ENCODE results near the gene FCHSD2.

The FCHSD2 gene

DNA sequence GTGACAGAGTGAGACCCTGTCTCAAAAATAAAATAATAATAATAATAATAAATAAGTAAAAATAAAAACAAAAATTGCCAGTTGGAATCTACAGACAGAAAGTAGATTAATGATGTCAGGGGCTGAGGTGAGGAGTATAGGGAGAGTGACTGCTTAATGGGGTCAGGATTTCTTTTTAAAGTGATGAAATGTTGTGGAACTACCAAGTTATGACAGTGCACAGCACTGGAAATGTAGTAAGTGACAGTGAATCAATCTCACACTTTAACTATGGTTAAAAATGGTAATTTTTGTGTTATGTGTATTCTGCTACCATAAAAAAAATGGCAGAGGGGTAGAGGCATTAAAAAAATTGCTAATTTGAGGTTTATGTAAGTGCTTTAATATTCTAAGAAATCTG lies 240.7 kb downstream of the FCHSD2 start:
- no peaks in the 10 kb centered on the region for H3K4me1 ChIP-seq (ENCODE audit: control insufficient read depth, insufficient read depth, low read length, poor library complexity, severe bottlenecking)
- no peaks in the 10 kb centered on the region for H3K9me3 ChIP-seq (ENCODE audit: control insufficient read depth, low read length)
- DNase-seq: no peak
- H3K27me3 ChIP-seq (replicated peaks; ENCODE audit: control insufficient read depth, insufficient read depth, low read length, poor library complexity, severe bottlenecking): no peaks in the 10 kb centered on the region
- no peak overlapping the region for H3K4me3 ChIP-seq (ENCODE audit: insufficient read depth, low read depth, low read length, poor library complexity, severe bottlenecking)
- no peaks in the 10 kb centered on the region for H3K36me3 ChIP-seq (ENCODE audit: control insufficient read depth, insufficient read depth, low read length)
- H3K27ac ChIP-seq (ENCODE audit: insufficient read depth, low read length, poor library complexity, severe bottlenecking): no peak overlapping the region

DNA sequence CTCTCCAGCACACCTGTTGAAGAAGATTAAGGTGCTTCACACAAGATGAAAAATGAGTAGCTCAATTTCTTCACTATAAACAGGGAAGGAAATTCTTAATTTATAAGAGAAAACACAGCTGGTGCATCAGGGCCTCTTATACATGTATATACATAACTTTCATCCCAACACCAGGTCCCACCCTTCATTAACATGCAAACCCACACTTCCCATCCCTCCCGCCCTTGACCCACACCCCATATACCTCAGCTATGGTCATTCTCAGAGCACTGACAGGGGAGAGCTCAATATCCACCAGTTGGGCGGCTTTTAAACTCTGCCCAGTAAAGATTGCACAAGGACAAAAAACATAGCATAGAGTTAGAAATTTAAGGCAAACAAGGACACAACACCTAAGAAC lies 242.1 kb downstream of the FCHSD2 start:
- Histone ChIP-seq H3K27me3 (replicated peaks; ENCODE audit: control insufficient read depth, insufficient read depth, low read length, poor library complexity, severe bottlenecking) (no peaks in the 10 kb centered on the region), H3K4me1 (ENCODE audit: control insufficient read depth, insufficient read depth, low read length, poor library complexity, severe bottlenecking) (no peaks in the 10 kb centered on the region), H3K4me3 (ENCODE audit: insufficient read depth, low read depth, low read length, poor library complexity, severe bottlenecking) (no peak overlapping the region), H3K9me3 (ENCODE audit: control insufficient read depth, low read length) (no peaks in the 10 kb centered on the region), H3K36me3 (ENCODE audit: control insufficient read depth, insufficient read depth, low read length) (no peaks in the 10 kb centered on the region), H3K27ac (ENCODE audit: insufficient read depth, low read length, poor library complexity, severe bottlenecking) (no peak overlapping the region)
- DNase-seq: no peak

GRCh38 chr11:72899238-72899637 lies 242.9 kb downstream of the FCHSD2 start:
- Histone ChIP-seq H3K4me3 (ENCODE audit: insufficient read depth, low read depth, low read length, poor library complexity, severe bottlenecking) (no peak overlapping the region), H3K4me1 (ENCODE audit: control insufficient read depth, insufficient read depth, low read length, poor library complexity, severe bottlenecking) (no peaks in the 10 kb centered on the region), H3K27ac (ENCODE audit: insufficient read depth, low read length, poor library complexity, severe bottlenecking) (no peak overlapping the region), H3K27me3 (replicated peaks; ENCODE audit: control insufficient read depth, insufficient read depth, low read length, poor library complexity, severe bottlenecking) (no peaks in the 10 kb centered on the region), H3K9me3 (ENCODE audit: control insufficient read depth, low read length) (no peaks in the 10 kb centered on the region), H3K36me3 (ENCODE audit: control insufficient read depth, insufficient read depth, low read length) (no peaks in the 10 kb centered on the region)
- DNase-seq: no peak

DNA sequence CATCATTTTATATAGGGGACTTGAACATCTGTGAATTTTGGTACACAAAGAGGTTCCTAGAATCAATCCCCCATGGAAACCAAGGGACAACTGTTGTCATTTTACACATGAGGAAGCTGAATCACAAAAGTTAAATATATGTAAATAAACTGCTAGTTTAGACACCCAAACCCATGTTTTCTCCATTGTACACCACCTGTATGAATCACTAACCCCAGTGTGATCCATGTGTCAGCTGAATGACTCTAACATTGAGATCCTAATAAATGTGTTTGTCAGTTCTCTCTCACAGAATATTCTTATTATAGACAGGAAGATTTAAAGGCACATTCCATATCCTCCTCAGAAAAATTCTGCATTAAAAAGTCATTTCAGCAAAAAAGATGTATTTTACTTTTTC lies 244.6 kb downstream of the FCHSD2 start:
- H3K27ac ChIP-seq (ENCODE audit: insufficient read depth, low read length, poor library complexity, severe bottlenecking): no peak overlapping the region
- no peak for DNase-seq
- H3K4me3 ChIP-seq (ENCODE audit: insufficient read depth, low read depth, low read length, poor library complexity, severe bottlenecking): no peak overlapping the region
- H3K36me3 ChIP-seq (ENCODE audit: control insufficient read depth, insufficient read depth, low read length): no peaks in the 10 kb centered on the region
- H3K9me3 ChIP-seq (ENCODE audit: control insufficient read depth, low read length): no peaks in the 10 kb centered on the region
- H3K27me3 ChIP-seq (replicated peaks; ENCODE audit: control insufficient read depth, insufficient read depth, low read length, poor library complexity, severe bottlenecking): no peaks in the 10 kb centered on the region
- no peaks in the 10 kb centered on the region for H3K4me1 ChIP-seq (ENCODE audit: control insufficient read depth, insufficient read depth, low read length, poor library complexity, severe bottlenecking)

GRCh38 chr11:72896431-72896830 lies 245.7 kb downstream of the FCHSD2 start:
- Histone ChIP-seq H3K9me3 (ENCODE audit: control insufficient read depth, low read length) (no peaks in the 10 kb centered on the region), H3K27ac (ENCODE audit: insufficient read depth, low read length, poor library complexity, severe bottlenecking) (no peak overlapping the region), H3K4me1 (ENCODE audit: control insufficient read depth, insufficient read depth, low read length, poor library complexity, severe bottlenecking) (no peaks in the 10 kb centered on the region), H3K27me3 (replicated peaks; ENCODE audit: control insufficient read depth, insufficient read depth, low read length, poor library complexity, severe bottlenecking) (no peaks in the 10 kb centered on the region), H3K36me3 (ENCODE audit: control insufficient read depth, insufficient read depth, low read length) (no peaks in the 10 kb centered on the region), H3K4me3 (ENCODE audit: insufficient read depth, low read depth, low read length, poor library complexity, severe bottlenecking) (no peak overlapping the region)
- DNase-seq: no peak

DNA sequence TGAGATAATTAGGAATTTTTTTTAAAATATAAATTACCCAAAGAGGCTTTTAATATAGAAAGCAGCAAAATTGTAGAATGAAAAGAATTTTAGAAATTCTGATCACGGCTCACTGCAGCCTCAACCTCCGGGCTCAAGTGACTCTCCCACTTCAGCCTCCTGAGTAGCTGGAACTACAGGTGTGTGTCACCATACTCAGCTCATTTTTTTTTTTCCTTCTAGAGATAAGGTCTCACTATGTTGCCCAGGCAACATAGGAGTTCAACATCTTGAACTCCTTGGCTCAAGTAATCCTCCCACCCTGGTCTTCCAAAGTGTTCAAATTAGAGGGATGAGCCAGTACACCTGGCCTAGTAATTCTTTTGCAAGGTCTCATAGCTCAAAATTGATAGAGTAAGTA lies 251.2 kb downstream of the FCHSD2 start:
- DNase-seq: no peak

DNA sequence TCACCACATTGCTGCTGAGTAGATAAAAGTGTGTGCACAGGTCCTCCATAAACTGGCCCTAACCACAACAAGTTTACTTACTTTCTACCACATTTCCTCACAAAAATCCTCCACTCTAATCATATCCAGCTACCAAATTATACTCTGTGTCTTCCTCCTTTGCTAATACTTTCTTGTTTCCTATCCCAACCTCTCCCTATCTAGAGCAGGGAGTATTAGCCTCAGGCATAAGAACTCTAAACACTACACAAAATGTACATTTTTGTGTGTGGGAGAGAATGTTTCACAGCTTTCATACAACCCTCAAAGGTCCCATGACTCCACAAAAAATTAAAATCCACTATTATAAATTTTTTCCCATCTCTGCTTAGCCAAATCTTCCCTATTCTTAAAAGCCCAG lies 255.5 kb downstream of the FCHSD2 start:
- Histone ChIP-seq H3K9me3 (ENCODE audit: control insufficient read depth, low read length) (no peaks in the 10 kb centered on the region), H3K4me3 (ENCODE audit: insufficient read depth, low read depth, low read length, poor library complexity, severe bottlenecking) (no peak overlapping the region), H3K27me3 (replicated peaks; ENCODE audit: control insufficient read depth, insufficient read depth, low read length, poor library complexity, severe bottlenecking) (no peaks in the 10 kb centered on the region), H3K36me3 (ENCODE audit: control insufficient read depth, insufficient read depth, low read length) (peaks cover 19% of the 10 kb centered on the region), H3K4me1 (ENCODE audit: control insufficient read depth, insufficient read depth, low read length, poor library complexity, severe bottlenecking) (no peaks in the 10 kb centered on the region), H3K27ac (ENCODE audit: insufficient read depth, low read length, poor library complexity, severe bottlenecking) (no peak overlapping the region)
- DNase-seq: no peak

More for the DNA sequence above, 251.2 kb downstream of the FCHSD2 start:
- H3K27ac ChIP-seq (ENCODE audit: insufficient read depth, low read length, poor library complexity, severe bottlenecking): no peak overlapping the region
- no peak overlapping the region for H3K4me3 ChIP-seq (ENCODE audit: insufficient read depth, low read depth, low read length, poor library complexity, severe bottlenecking)
- no peaks in the 10 kb centered on the region for H3K9me3 ChIP-seq (ENCODE audit: control insufficient read depth, low read length)
- H3K36me3 ChIP-seq (ENCODE audit: control insufficient read depth, insufficient read depth, low read length): peaks cover 19% of the 10 kb centered on the region
- H3K4me1 ChIP-seq (ENCODE audit: control insufficient read depth, insufficient read depth, low read length, poor library complexity, severe bottlenecking): no peaks in the 10 kb centered on the region
- H3K27me3 ChIP-seq (replicated peaks; ENCODE audit: control insufficient read depth, insufficient read depth, low read length, poor library complexity, severe bottlenecking): no peaks in the 10 kb centered on the region

GRCh38 chr11:72885749-72886609 lies 256.1 kb downstream of the FCHSD2 start:
- no peak overlapping the region for H3K27ac ChIP-seq (ENCODE audit: insufficient read depth, low read length, poor library complexity, severe bottlenecking)
- H3K9me3 ChIP-seq (ENCODE audit: control insufficient read depth, low read length): no peaks in the 10 kb centered on the region
- peaks cover 19% of the 10 kb centered on the region for H3K36me3 ChIP-seq (ENCODE audit: control insufficient read depth, insufficient read depth, low read length)
- H3K27me3 ChIP-seq (replicated peaks; ENCODE audit: control insufficient read depth, insufficient read depth, low read length, poor library complexity, severe bottlenecking): no peaks in the 10 kb centered on the region
- no peaks in the 10 kb centered on the region for H3K4me1 ChIP-seq (ENCODE audit: control insufficient read depth, insufficient read depth, low read length, poor library complexity, severe bottlenecking)
- DNase-seq: no peak
- H3K4me3 ChIP-seq (ENCODE audit: insufficient read depth, low read depth, low read length, poor library complexity, severe bottlenecking): no peak overlapping the region

- DNase-seq: no peak
- no peak overlapping the region for H3K27ac ChIP-seq (ENCODE audit: insufficient read depth, low read length, poor library complexity, severe bottlenecking)
- no peaks in the 10 kb centered on the region for H3K4me1 ChIP-seq (ENCODE audit: control insufficient read depth, insufficient read depth, low read length, poor library complexity, severe bottlenecking)
- no peaks in the 10 kb centered on the region for H3K27me3 ChIP-seq (replicated peaks; ENCODE audit: control insufficient read depth, insufficient read depth, low read length, poor library complexity, severe bottlenecking)
- no peaks in the 10 kb centered on the region for H3K36me3 ChIP-seq (ENCODE audit: control insufficient read depth, insufficient read depth, low read length)
- H3K9me3 ChIP-seq (ENCODE audit: control insufficient read depth, low read length): no peaks in the 10 kb centered on the region
- H3K4me3 ChIP-seq (ENCODE audit: insufficient read depth, low read depth, low read length, poor library complexity, severe bottlenecking): no peak overlapping the region
These were observed 266.0 kb downstream of the FCHSD2 start for GRCh38 chr11:72876147-72876546.

GRCh38 chr11:72875736-72876135 lies 266.4 kb downstream of the FCHSD2 start:
- no peaks in the 10 kb centered on the region for H3K36me3 ChIP-seq (ENCODE audit: control insufficient read depth, insufficient read depth, low read length)
- no peak overlapping the region for H3K4me3 ChIP-seq (ENCODE audit: insufficient read depth, low read depth, low read length, poor library complexity, severe bottlenecking)
- H3K27ac ChIP-seq (ENCODE audit: insufficient read depth, low read length, poor library complexity, severe bottlenecking): no peak overlapping the region
- no peak for DNase-seq
- H3K9me3 ChIP-seq (ENCODE audit: control insufficient read depth, low read length): no peaks in the 10 kb centered on the region
- no peaks in the 10 kb centered on the region for H3K27me3 ChIP-seq (replicated peaks; ENCODE audit: control insufficient read depth, insufficient read depth, low read length, poor library complexity, severe bottlenecking)
- H3K4me1 ChIP-seq (ENCODE audit: control insufficient read depth, insufficient read depth, low read length, poor library complexity, severe bottlenecking): no peaks in the 10 kb centered on the region

All from effector memory CD4-positive, alpha-beta T cell (primary cell).